ENCODE data around the gene KCNN1.

The KCNN1 gene

DNA sequence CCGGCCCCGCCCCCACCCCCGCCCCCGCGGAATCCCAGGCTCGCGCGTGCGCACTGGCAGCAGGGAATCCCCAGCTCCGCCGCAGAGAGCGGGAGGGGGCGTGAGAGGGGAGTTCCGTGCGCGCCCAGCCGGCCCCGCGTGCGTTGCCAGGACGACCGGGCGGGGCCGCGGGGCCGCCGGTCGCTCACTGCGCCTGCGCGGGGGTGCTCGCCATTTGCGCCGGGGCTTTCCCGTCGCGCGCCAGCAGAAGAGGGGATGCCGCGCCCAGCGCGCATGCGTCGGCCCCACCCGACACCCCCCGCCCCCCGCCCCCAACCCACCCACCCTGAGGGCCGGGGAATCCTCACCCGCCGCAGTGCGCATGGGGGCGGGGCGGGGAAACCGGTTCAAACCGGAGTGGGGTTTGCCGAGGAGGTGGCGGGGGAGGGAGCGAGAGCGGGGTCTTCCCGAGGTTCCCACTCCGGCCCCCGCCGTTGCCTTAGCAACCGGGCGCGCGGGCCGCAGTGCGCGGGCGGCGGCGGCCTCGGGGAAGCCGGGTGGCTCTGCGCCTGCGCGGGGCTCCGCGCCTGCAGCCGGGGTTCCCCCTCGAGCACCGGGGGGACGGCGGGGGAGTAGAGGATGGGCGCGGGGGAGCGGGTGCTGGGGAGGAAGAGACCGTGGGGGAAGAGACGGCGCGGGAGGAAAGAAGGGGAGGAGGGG lies 18.9 kb upstream of the KCNN1 start:
- peak; percentile 93 for DNase-seq (ENCODE audit: low read depth)

DNA sequence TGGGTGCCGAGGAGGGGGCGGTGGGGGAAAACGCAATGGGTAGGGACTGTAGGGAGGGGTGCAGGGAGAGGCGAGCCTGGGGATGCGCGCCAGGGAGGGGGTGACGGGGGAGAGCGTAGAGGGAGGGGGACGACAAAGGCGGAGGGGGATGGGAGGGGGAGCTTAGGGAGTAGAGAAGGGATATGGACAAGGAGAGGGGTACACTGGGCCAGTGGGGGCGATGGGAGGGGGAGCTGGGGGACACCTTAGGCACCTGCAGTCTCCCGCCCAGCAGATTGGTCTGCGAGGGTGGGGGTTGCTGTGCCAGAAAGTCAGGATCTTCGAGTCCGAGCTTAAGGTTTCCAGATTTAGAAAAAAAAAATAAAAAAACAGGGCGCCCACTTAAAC lies 18.4 kb upstream of the KCNN1 start:
- no peak for DNase-seq (ENCODE audit: low read depth)

DNA sequence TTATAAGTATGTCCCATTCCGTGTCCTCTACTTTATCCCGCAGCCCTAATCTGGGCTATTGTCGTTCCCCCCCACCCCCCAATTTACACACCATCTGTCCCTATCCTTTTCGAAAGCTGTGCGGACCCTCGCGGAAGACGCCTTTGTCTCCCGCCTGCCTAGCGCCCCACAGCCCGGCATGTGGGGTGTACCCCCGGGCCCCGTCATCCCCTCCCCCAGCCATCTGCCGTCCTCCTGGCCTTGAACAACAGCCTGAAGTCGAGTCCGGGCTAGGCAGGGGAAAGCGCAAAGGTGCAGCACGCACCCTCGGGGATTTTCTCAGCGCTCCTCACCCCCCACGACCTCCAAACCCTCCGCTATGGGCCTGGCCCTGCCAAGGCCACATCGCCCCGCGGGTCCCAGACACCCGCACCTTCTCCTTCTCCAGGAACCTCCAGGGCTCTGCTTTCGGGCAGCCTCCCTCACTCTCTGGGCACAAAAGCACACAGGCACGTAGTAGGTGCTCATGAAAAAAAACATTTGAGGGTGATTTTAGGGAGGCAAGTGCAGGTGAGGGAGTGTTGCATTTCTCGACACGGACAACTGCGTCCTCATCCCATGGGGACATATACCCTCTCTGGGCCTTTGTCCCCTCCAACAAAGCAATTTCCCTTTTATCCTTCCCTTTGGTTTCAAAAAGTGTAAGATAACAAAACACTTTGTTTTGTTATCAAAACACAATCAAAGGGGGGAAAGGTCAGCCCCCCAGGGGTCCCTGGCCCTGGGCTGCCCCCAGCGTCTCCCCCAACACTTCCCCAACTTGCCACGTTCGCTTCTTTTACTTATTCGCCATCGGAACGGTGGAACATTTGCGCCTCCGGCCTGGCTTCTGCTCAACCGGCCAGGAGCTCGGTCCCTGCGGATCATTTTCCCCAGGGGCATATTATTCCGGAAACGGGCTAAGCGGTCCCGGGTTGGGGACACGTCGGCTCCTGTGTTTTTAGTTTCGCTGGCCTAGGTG lies 17.7 kb upstream of the KCNN1 start:
- no peak for DNase-seq (ENCODE audit: low read depth)

DNA sequence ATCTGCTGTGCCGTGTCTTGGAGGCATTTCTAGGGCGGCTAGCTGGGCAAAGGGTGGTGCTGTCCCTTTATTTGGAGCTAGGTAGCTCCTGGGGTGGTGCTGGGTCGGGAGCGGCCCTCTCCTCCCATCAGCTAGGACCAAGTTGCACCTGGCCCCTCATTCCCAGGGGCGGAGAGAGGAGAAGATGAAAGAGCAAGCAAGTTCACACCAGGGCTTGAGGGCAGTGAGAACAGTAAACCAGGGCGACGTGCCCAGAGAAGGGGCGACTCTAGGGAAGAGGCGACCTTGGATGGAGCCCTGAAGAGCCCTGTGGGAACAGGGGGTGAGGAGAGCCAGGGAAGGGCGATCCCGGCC lies 17.0 kb upstream of the KCNN1 start:
- no peak for DNase-seq (ENCODE audit: low read depth)

DNA sequence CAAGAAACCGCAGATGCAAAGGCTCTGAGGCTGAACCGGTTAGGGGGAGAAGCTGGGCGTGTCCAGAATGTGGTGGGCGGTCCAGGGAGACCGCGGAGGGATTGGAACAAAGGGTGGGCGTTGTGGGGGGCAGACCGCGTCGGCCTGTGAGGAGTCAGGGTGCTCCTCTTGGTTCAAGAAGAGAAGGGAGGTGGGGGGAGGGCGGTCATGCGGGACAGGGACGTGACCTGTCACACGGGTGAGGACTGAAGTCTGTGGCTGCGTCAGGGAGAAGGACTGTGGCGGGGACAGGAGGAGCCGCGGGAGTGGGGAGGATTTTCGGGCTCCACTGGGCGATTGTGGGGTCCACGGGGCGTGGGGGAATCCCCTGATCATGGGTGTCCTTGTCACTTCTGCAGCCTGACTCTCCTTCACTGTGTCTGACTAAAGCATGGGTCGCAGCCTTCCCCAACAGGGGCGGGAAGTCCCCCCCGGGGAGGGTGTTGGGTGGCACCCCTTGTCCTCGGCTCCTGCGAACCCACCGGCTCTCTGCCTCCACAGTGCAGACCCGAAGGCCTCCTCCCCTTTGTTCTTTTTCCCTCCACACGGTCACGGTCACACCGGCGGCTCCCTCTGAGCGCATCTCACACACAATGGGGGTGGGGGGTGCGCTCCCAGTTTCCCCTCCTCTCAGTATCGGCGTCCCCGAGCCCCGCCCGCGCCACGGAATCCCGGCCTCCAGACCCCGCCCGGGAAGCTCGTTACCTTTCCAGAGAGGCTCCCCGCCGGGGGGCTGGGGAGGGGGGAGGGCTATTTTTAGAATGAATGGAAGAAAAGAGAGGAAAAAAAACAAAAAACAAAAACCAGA lies 16.4 kb upstream of the KCNN1 start:
- DNase-seq (ENCODE audit: low read depth), result no peak

DNA sequence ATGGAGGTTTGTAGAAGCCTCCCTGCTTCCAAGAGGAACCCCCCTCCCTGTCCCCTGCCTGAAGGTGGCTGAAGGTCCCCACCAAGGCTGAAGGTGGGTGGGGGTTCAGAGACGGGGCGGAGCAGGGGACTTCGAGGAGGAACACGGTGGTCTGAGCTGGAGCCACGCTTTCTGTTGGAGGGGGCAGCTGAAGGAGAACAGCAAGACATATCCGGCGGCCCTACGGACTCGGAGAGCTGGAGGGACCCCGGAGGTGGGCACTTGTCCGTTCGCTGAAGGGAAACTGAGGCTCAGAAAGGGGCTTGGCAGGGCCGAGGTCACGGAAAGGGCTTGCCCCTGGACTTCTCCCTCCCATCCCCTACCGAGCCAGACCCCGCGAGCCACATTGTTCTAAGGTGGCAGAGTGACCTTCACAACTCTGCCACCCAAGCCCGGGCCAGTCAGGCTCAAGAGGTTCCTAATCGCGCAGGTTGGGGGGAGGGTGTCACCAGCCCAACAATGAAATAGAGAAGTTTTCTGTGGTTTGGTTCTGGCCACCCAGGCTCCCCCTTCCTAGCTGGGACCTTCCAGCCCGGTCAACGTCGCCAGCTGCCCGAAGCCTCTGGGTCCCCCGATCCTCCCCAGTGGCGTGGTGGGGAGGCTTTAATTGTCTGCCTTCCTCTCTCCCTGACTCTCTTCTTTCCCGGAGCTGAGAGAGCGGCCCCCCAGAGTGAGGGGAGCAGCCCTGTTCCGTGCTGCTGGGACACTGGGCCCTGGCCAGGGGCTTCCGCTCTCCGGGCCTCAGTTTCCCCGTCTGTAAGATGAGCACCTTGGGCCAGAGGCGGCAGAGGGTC lies 15.5 kb upstream of the KCNN1 start:
- no peak for DNase-seq (ENCODE audit: low read depth)

DNA sequence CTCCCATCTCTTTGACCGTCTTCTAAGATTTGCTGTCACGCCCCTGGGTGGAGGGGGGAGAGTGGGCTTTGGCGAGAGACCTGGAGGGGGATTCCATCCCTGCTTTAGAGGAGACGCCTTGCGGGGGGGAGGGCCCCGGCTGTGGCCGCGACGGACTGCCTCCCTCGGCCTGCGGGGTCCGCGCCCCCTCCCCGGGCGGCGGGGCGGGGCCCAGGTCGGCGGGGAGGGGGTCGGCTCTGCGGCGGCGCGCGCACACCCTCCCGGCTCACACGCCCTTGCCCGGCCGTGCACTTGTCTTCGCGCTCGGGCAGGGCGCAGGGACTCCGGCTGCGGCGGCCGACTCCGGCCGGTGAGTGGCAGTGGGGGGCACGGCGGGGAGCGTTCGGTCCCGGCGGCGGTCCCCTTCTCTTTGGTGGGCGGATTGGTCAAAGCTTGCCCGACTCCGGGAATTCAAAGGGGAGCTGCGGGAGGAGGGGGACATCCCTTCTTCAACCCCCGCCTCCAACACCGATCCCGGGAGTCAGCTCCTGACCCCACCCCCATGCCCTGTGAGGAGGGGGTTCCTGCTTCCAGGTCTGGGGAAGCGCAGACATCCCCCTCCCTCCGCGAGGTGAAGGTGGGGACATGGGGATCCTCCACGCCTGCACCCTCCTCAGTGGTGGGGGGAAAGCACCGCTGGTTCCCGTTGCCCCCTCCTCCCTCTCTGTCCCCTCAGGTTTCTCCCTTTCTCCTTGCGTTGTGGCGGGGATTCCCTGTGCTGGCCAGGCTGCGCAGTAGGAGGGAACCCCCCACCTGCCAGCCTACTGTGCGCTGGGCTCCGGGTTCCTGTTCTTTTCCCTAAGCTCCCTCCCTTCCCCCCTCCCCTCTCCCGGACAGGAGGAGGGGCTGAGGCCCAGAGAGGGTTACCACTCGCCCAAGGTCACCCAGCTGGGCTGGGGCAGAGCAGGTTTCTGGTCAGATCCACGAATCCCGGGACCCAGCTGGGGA lies 14.6 kb upstream of the KCNN1 start:
- DNase-seq (ENCODE audit: low read depth), result no peak

DNA sequence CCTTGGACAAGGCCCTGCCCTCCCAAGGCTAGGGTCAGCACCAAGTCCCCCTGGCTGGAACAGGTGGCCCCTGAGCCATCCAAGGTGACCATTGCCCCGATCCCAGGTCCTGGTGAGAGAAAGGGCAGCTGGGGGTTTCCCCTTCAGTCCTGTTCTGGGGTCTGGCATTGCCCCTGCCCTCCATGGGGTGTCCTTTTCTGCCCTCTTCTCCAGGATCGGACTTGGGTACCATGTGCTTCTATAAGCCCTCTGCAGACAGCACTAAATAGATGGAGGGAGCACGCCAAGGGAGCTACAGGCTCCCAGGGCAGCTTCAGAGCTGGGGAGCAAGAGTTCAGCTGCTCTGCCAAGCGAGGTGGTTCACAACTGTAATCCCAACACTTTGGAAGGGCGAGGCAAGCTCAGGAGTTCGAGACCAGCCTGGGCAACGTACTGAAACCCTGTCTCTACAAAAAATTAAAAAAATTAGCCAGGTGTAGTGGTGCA lies 13.5 kb upstream of the KCNN1 start:
- no peak for DNase-seq (ENCODE audit: low read depth)

DNA sequence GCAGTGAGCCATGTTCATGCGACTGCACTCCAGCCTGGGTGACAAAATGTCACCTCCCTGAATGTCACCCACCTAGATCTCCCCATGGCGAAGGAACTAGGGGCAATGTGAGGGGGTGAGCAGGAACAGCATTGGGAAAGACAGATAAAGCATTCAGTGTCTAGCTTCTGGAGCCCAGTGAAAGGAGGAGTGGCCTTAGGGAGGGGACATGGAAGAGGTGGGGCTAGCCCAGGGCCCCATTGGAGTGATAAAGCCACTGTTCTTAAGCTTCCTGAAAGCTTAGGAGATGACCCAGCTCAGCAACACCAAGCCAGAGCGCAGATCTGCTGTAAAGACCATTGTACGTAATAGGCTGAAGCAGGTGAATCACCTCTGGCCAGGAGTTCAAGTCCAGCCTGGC lies 13.0 kb upstream of the KCNN1 start:
- no peak for DNase-seq (ENCODE audit: low read depth)

DNA sequence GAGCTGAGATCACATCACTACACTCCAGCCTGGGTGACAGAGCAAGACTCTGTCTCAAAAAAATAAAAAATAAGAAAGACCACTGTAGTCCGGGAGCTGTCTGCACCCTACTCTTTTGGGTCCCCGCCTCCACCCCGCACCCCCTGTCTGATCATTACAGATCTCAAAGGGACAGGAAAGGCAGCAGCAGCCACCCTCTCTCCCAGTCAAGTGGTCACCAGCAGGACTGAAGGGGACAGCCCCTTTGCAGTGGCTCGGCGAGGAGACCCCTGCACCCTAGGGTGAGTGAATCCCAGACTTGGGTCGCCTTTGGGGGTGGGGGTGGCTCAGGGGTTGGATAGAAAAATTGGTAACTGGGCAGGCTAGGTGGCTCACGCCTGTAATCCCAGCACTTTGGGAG lies 12.5 kb upstream of the KCNN1 start:
- no peak for DNase-seq (ENCODE audit: low read depth)

DNA sequence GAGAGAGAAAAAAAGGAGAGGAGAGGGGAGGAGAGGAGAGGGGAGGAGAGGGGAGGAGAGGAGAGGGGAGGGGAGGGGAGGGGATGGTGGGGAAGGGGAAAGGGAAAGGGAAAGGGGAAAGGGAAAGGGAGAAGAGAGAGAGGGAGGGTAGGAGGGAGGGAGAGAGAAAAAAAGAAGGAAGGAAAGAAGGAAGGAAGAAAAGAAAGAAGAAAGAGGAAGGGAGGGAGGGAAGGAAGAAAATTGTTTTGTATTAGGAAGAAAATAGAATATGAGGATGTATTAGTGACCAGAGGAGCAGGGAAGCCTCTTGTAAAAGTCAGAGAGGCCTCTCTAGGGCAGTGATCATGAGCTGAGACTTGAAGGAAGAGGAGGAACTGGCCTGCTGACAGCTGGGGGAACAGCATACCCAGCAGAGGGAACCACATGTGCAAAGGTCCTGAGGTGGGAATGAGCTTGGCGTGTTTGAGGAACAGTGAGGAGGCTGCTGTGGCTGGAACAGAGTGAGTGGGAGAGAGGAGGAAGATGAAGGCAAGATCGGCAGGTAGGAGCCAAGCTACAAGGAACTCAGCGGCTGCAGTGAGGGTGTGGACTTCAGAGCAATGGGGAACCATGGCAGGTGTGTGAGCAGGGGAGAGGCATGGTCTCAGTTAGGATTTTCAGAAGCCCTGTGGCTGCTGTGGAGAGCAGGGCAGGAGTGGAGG lies 9.6 kb upstream of the KCNN1 start:
- no peak for DNase-seq (ENCODE audit: low read depth)

DNA sequence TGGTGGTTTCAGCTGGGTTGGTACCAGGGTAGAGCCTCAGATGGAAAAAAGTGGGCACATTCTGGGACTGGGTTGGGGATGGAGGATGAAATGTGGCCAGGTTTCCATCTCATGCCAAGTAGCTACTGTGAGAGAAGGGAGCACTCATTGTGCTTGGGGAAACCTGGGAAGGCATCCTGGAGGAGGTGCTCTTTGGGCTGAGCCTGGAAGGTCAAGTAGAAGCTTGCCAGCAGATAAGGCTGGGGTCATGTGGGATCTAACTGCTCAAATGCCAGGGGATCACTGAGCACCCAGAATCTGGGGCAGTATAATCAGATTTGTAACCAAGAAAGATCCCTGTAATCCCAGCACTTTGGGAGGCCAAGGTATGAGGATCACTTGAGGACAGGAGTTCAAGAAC lies 9.0 kb upstream of the KCNN1 start:
- no peak for DNase-seq (ENCODE audit: low read depth)

DNA sequence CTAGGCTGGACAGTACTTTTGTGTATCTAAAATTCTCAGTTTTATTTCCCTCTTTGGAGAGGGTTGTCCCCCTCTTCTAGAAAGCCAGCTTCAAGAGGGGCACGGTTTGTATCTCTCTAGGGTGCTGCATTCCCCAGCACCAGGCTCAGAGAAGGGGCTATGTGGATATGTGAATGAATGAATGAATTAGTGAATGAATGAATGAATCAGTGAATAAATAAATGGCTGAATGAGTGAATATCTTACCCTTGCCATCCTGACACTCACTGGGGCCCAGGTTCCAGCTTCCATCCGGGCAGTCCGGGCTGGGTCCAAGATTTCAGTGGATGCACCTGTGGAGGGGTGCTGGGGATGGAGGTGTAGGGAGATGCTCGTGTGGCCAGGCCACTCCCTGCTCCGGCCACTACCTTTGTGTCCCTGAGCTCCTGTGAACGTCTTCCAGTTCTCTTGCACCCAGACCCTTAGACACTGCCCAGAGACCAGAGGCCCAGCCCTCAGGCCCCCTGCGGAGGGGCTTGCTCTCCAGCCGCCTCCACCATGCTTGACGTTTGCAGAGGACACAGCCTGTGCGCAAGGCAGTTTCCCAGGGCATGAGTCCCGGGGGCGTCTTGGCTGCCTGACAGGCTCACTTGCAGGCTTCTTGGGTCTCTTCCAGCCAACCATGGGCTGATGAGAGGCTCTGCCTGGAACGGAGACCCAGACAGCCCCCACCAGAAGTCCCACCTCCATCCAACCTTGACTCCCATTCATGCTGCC lies 2.8 kb upstream of the KCNN1 start:
- DNase-seq (ENCODE audit: low read depth), result no peak

DNA sequence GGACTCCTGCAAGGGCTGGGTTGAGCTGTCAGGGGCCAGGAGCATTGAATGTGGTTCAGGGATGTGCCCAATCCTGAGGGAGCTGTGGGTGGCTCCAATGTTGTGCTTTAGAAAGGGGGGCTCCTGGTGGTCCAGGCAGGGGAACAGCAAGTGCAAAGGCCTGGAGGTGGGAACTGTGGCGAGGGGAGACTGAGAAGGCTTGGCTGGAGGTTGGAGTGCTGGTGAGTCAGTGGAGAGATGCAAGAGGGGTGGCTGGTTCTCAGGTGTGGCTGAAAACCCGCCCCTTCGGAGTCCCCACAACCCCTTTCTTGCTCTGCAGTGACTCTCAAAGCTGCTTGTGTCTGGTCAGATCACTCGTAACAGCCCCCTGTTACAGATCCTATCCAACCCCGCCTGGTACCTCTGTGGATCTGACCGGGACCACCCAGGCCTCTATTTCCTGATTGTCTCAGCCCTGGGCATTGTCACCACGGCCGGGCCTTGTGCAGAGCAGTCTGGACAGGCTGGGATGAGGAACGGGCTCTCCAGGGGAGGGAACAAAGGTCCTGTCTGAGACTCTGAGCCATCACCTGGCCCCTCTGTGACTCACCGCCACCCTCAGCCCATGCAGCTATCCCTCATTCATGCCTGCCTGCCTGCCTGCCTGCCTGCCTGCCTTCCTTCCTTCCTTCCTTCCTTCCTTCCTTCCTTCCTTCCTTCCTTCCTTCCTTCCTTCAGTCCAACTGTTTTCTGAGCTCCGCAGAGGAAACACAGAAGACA lies 1.4 kb upstream of the KCNN1 start:
- DNase-seq (ENCODE audit: low read depth), result no peak

DNA sequence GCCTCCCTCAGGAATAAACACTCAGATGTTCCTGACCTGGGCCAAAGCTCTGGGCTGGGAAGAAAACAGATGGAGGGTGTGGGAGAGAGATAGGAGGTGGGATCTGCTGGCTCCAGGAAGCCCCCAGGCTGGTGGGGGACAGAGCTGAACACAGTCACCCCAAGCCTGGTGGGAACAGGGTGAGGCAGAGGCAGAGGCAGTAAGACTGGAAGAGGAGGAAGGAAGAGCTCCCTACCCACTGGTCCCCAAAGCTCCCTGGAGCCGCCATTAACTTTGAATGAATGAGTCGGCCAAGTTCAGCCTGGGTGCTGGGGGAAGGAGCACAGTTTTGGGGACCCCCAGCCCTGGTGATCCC lies 801 bp upstream of the KCNN1 start:
- DNase-seq (ENCODE audit: low read depth), result no peak

DNA sequence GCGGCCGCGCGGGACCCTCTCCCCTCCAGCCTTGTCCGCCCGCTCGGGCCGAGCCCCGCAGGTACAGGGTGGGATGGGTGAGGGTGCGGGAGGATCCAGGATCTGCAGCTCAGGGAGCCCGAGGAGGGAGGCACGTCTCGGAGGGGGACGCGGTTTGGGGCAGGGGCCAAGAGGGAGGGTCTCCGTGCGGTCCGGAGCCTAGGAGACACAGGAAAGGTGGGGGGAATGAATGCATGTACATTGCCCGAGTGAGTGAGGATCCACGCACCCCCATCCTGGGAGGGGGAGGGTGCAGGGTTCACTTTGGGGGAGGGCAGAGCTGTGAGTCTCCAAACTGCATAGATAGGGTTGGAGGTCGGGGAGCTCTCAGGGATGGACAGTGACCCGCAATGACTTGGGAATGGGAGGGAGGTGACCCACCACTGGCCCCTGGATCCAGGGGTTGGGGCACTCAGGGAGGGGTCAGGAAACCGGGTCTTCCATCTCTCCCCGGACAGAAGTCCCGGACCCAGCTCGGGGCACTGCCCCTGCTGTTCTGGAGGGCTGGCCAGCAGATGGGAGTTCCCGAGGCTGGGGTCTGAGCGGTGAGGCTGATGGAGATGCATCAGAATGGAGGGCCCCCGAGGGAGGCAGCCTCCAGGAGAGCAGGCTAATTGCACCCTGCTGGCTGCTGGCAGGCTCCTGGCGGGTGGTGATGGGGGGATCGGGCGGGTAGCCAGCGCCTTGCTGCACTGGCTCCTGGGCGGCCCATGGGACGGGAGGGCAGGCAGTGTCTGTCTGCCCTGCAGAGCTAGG lies 547 bp downstream of the KCNN1 start:
- no peak for DNase-seq (ENCODE audit: low read depth)

DNA sequence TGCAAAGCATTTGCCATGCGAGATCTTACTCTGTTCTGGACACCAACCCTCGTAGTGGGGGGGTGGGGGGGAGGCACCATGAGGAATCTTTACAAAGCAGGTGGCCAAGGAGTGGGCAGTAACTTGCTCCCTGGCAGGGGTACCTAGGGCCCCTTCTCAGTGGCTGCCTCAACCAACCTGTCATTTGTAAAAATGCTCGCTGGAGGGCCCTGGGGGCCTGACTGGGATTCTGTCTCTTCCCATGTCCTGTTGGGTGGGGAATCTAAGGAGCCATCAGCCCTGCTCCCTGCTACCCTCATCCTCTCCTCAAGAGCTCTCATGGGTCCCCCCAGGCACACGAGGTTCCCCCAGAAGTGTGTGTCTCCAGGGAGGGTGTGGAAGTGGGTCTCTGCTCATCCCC lies 1.5 kb downstream of the KCNN1 start:
- DNase-seq (ENCODE audit: low read depth), result no peak

Measured in ELR (cell line).